Measurements from ENCODE around the gene CNTNAP2. TPM values are rescaled to one million over a fixed set of nuclear protein-coding genes. Genes with fewer than 3 reads are reported as not detected.
"Not testable (repeated sequence)": the region's sequence is repeated elsewhere in the genome, so short reads cannot be mapped to it uniquely, and the experiment has no call there.

Gene CNTNAP2
- total RNA-seq, 1 experiment from 2014 or later = 64.5 TPM

GRCh38 chr7:148296994-148297644, 2180.5 kb downstream of the CNTNAP2 start:
- TF ChIP-seq, protein P1, sequence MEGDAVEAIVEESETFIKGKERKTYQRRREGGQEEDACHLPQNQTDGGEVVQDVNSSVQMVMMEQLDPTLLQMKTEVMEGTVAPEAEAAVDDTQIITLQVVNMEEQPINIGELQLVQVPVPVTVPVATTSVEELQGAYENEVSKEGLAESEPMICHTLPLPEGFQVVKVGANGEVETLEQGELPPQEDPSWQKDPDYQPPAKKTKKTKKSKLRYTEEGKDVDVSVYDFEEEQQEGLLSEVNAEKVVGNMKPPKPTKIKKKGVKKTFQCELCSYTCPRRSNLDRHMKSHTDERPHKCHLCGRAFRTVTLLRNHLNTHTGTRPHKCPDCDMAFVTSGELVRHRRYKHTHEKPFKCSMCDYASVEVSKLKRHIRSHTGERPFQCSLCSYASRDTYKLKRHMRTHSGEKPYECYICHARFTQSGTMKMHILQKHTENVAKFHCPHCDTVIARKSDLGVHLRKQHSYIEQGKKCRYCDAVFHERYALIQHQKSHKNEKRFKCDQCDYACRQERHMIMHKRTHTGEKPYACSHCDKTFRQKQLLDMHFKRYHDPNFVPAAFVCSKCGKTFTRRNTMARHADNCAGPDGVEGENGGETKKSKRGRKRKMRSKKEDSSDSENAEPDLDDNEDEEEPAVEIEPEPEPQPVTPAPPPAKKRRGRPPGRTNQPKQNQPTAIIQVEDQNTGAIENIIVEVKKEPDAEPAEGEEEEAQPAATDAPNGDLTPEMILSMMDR (conservative IDR thresholded peaks at IDR 0.05) = peak; percentile 46
- H3K36me3 Mint-ChIP-seq (ENCODE audit: insufficient read depth in 1 of 3, low read depth in 3 of 3) = no peaks in the 10 kb centered on the region; a peak in 2 of 7 replicates
- no peaks in the 10 kb centered on the region for H3K79me1 ChIP-seq (ENCODE audit: insufficient read depth, low read depth, low read length, poor library complexity, severe bottlenecking)

GRCh38 chr7:148298768-148299167, 2182.2 kb downstream of the CNTNAP2 start:
- not testable (repeated sequence) for H3K9me3 Mint-ChIP-seq

More at GRCh38 chr7:148296994-148297644, 2180.5 kb downstream of the CNTNAP2 start:
- no peak overlapping the region for H3K9ac ChIP-seq (ENCODE audit: extremely low read depth, insufficient read length, low read length)
- no peak overlapping the region for H3K18ac ChIP-seq (ENCODE audit: insufficient read length, low read depth, low read length)
- no peak overlapping the region for H4K5ac ChIP-seq (ENCODE audit: insufficient read length, low read depth, low read length)
- H3K4ac ChIP-seq (ENCODE audit: low read depth, low read length) = no peak overlapping the region
- no peaks in the 10 kb centered on the region for H3K79me2 ChIP-seq (ENCODE audit: insufficient read depth, low read length)
- H3T11ph ChIP-seq (ENCODE audit: low read length) = no peak overlapping the region
- H3K23me2 ChIP-seq (ENCODE audit: insufficient read length, low read depth, low read length, poor library complexity, severe bottlenecking) = no peaks in the 10 kb centered on the region
- H2AK5ac ChIP-seq (ENCODE audit: insufficient read length, low read length) = no peak overlapping the region
- H3K27ac Mint-ChIP-seq = no peak overlapping the region; a peak in 1 of 7 replicates
- H3K4me2 ChIP-seq (ENCODE audit: insufficient read depth, insufficient read length, low read length) = no peak overlapping the region
- no peaks in the 10 kb centered on the region for H3K4me1 ChIP-seq (ENCODE audit: insufficient read depth, low read length)
- H4K20me1 ChIP-seq (ENCODE audit: control insufficient read depth, insufficient read depth, insufficient read length) = no peaks in the 10 kb centered on the region
- H3K56ac ChIP-seq (ENCODE audit: insufficient read length, low read depth, low read length) = no peak overlapping the region
- peaks cover 3 to 4% of the 10 kb centered on the region in 2 experiments; a peak in 3 of 5 replicates for H3K9me3 Mint-ChIP-seq
- 100% methylated on average over 1 of the region's 2 CpGs for WGBS (ENCODE audit: extremely low coverage, insufficient read length, low lambda C conversion rate)
- no peaks in the 10 kb centered on the region for H3K9me3 ChIP-seq (ENCODE audit: control insufficient read depth, low read depth, low read length)
- H2BK5ac ChIP-seq (ENCODE audit: insufficient read length, low read length) = no peak overlapping the region
- H3K4me3 Mint-ChIP-seq = no peak overlapping the region
- no peak overlapping the region for H2BK15ac ChIP-seq (ENCODE audit: low read depth, low read length)
- no peak overlapping the region for H2BK20ac ChIP-seq (ENCODE audit: low read depth, low read length, poor library complexity, severe bottlenecking)
- H3K4me1 Mint-ChIP-seq = peaks cover 25 to 36% of the 10 kb centered on the region in 2 experiments
- DNase-seq = no peak
- no peaks in the 10 kb centered on the region for H3K27me3 Mint-ChIP-seq (ENCODE audit: low read depth)
- no peak overlapping the region for H2BK12ac ChIP-seq (ENCODE audit: insufficient read length, low read depth, low read length)
- H2BK120ac ChIP-seq (ENCODE audit: low read depth, low read length, poor library complexity, severe bottlenecking) = no peak overlapping the region
- H3K27ac ChIP-seq (ENCODE audit: insufficient read length, low read depth, low read length) = no peak overlapping the region
- no peak overlapping the region for H4K8ac ChIP-seq (replicated peaks; ENCODE audit: insufficient read length, low read depth, low read length)
- no peaks in the 10 kb centered on the region for H3K27me3 ChIP-seq (ENCODE audit: insufficient read depth, low read length)
- no peak overlapping the region for H2AFZ ChIP-seq (ENCODE audit: low read length)
- no peak overlapping the region for H3K14ac ChIP-seq (ENCODE audit: insufficient read depth, low read length)
- no peak overlapping the region for H3K23ac ChIP-seq (ENCODE audit: insufficient read length, low read depth, low read length)
- H4K91ac ChIP-seq (ENCODE audit: insufficient read length, low read depth, low read length) = no peak overlapping the region

More at GRCh38 chr7:148298768-148299167, 2182.2 kb downstream of the CNTNAP2 start:
- not testable (repeated sequence) for H3K14ac ChIP-seq (ENCODE audit: insufficient read depth, low read length); H4K8ac ChIP-seq (replicated peaks; ENCODE audit: insufficient read length, low read depth, low read length); H3K4me1 ChIP-seq (ENCODE audit: insufficient read depth, low read length); H2BK12ac ChIP-seq (ENCODE audit: insufficient read length, low read depth, low read length); H3K4ac ChIP-seq (ENCODE audit: low read depth, low read length); H3K27me3 ChIP-seq (ENCODE audit: insufficient read depth, low read length); H3K9me3 ChIP-seq (ENCODE audit: control insufficient read depth, low read depth, low read length); H3K36me3 Mint-ChIP-seq (ENCODE audit: insufficient read depth in 1 of 3, low read depth in 3 of 3); H3K79me1 ChIP-seq (ENCODE audit: insufficient read depth, low read depth, low read length, poor library complexity, severe bottlenecking); H3K27me3 Mint-ChIP-seq (ENCODE audit: low read depth); H3K9ac ChIP-seq (ENCODE audit: extremely low read depth, insufficient read length, low read length); H4K91ac ChIP-seq (ENCODE audit: insufficient read length, low read depth, low read length); H2AFZ ChIP-seq (ENCODE audit: low read length); H4K20me1 ChIP-seq (ENCODE audit: control insufficient read depth, insufficient read depth, insufficient read length); H2BK20ac ChIP-seq (ENCODE audit: low read depth, low read length, poor library complexity, severe bottlenecking); DNase-seq; H3K4me2 ChIP-seq (ENCODE audit: insufficient read depth, insufficient read length, low read length); H3K79me2 ChIP-seq (ENCODE audit: insufficient read depth, low read length); H3K27ac ChIP-seq (ENCODE audit: insufficient read length, low read depth, low read length); H2AK5ac ChIP-seq (ENCODE audit: insufficient read length, low read length); H3K23ac ChIP-seq (ENCODE audit: insufficient read length, low read depth, low read length); H3K4me3 Mint-ChIP-seq; H3K18ac ChIP-seq (ENCODE audit: insufficient read length, low read depth, low read length); H2BK15ac ChIP-seq (ENCODE audit: low read depth, low read length); H4K5ac ChIP-seq (ENCODE audit: insufficient read length, low read depth, low read length); H3K23me2 ChIP-seq (ENCODE audit: insufficient read length, low read depth, low read length, poor library complexity, severe bottlenecking); H2BK5ac ChIP-seq (ENCODE audit: insufficient read length, low read length); H3K56ac ChIP-seq (ENCODE audit: insufficient read length, low read depth, low read length); H3T11ph ChIP-seq (ENCODE audit: low read length); H2BK120ac ChIP-seq (ENCODE audit: low read depth, low read length, poor library complexity, severe bottlenecking)
- H3K27ac Mint-ChIP-seq = 0 out of 7 replicates have a peak overlapping the region, but pooled peaks of 1 of the 3 experiments have one; percentile 46
- peaks cover 22 to 35% of the 10 kb centered on the region in 2 experiments for H3K4me1 Mint-ChIP-seq
- WGBS (ENCODE audit: extremely low coverage, insufficient read length, low lambda C conversion rate) = no CpG with 5 or more reads among the region's 7 CpGs
